ENCODE data around the gene KATNB1. TPM values are rescaled to one million over a fixed set of nuclear protein-coding genes. Genes with fewer than 3 reads are reported as not detected.

The KATNB1 gene
- total and polyA plus RNA-seq, 4 donors = 14.9 to 39.3 (median 20.1) TPM

DNA sequence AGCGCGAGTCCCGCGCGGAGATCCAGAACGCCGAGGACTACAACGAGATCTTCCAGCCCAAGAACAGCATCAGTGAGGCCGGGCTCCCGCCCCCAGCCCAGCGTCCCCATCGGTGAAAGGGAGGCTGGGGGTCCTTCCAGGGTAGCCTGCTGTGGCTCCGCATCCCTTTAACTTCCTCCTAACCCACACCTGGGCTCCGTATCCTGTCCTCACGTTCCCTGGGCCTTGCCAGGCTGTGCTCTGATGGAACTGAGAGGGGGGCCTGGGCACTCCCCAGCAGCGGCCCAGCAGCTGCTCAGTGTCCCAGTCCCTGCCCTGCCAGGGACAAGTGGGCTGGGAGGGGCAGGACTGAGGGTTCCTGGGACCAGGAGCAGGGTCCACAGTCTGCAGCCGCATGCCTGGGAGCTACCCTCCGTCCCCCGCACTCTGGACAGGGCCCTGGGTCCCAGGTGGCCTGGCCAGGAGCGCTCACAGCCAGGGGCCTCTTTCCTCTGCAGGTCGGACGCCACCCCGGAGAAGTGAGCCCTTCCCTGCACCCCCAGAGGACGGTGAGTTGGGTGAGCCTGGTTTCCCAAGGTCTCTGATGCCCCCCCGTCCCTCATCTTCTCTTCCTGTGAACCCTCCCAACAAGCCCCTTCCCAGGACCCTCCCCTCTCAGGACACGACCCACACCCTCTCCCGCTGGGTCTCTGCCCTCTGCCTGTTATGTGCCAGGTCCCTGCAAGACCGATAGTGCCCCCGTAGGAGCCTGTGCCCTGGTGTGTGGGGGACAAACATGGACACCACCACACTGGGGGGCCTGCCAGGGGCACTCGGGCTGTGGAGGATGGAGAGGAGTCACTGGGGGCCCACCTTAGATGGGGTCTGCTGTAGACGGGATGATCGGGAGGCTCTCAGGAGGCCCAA lies 18.1 kb downstream of the KATNB1 start:
- H3K9ac ChIP-seq (ENCODE audit: insufficient read depth in 1 of 2, low read length in 2 of 2) = no peak overlapping the region
- H3K9me3 ChIP-seq (ENCODE audit: control insufficient read depth in 4 of 4, insufficient read depth in 3 of 4, low read length in 3 of 4) = no peaks in the 10 kb centered on the region
- peaks cover 0 to 48% (median 9%) of the 10 kb centered on the region in 4 donors for H3K36me3 ChIP-seq (ENCODE audit: control insufficient read depth in 4 of 4, insufficient read depth in 4 of 4, low read length in 4 of 4)
- no peaks in the 10 kb centered on the region for H3K27me3 ChIP-seq (ENCODE audit: control insufficient read depth in 3 of 3, insufficient read depth in 3 of 3, low read length in 2 of 3)
- ATAC-seq (ENCODE audit: insufficient read depth, low FRiP score) (no peak), DNase-seq (peak in 1 of 3 donors; percentile 9)
- no peak overlapping the region for H3K27ac ChIP-seq (ENCODE audit: low read depth in 1 of 2, low read length in 1 of 2)
- H3K4me3 ChIP-seq = no peak overlapping the region
- H3K4me1 ChIP-seq (ENCODE audit: control insufficient read depth in 5 of 5, insufficient read depth in 5 of 5, low read length in 5 of 5) = no peaks in the 10 kb centered on the region
- 94 to 96% methylated on average over 27 to 32 of the region's 32 CpGs for WGBS, 2 donors
- TF ChIP-seq, protein P1, sequence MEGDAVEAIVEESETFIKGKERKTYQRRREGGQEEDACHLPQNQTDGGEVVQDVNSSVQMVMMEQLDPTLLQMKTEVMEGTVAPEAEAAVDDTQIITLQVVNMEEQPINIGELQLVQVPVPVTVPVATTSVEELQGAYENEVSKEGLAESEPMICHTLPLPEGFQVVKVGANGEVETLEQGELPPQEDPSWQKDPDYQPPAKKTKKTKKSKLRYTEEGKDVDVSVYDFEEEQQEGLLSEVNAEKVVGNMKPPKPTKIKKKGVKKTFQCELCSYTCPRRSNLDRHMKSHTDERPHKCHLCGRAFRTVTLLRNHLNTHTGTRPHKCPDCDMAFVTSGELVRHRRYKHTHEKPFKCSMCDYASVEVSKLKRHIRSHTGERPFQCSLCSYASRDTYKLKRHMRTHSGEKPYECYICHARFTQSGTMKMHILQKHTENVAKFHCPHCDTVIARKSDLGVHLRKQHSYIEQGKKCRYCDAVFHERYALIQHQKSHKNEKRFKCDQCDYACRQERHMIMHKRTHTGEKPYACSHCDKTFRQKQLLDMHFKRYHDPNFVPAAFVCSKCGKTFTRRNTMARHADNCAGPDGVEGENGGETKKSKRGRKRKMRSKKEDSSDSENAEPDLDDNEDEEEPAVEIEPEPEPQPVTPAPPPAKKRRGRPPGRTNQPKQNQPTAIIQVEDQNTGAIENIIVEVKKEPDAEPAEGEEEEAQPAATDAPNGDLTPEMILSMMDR (IDR thresholded peaks at IDR 0.05; ENCODE audit: control extremely low read depth, extremely low read depth) = no peak

- ATAC-seq (ENCODE audit: insufficient read depth, low FRiP score) = no peak
Observed at GRCh38 chr16:57754354-57755060, 18.9 kb downstream of the KATNB1 start.

GRCh38 chr16:57755061-57755684 lies 19.6 kb downstream of the KATNB1 start:
- Histone ChIP-seq H3K27me3 (ENCODE audit: control insufficient read depth in 3 of 3, insufficient read depth in 3 of 3, low read length in 2 of 3) (no peaks in the 10 kb centered on the region), H3K4me3 (no peak overlapping the region), H3K27ac (ENCODE audit: low read depth in 1 of 2, low read length in 1 of 2) (no peak overlapping the region), H3K4me1 (ENCODE audit: control insufficient read depth in 5 of 5, insufficient read depth in 5 of 5, low read length in 5 of 5) (peaks cover 0 to 2% (median 0%) of the 10 kb centered on the region in 5 donors), H3K9ac (ENCODE audit: insufficient read depth in 1 of 2, low read length in 2 of 2) (no peak overlapping the region), H3K36me3 (ENCODE audit: control insufficient read depth in 4 of 4, insufficient read depth in 4 of 4, low read length in 4 of 4) (peaks cover 0 to 55% (median 11%) of the 10 kb centered on the region in 4 donors), H3K9me3 (ENCODE audit: control insufficient read depth in 4 of 4, insufficient read depth in 3 of 4, low read length in 3 of 4) (no peaks in the 10 kb centered on the region)
- 87% methylated on average over 24 of the region's 24 CpGs for WGBS, 2 donors
- ATAC-seq (ENCODE audit: insufficient read depth, low FRiP score) (no peak), DNase-seq (peak in 1 of 3 donors; percentile 9)
- TF ChIP-seq, protein P1 (IDR thresholded peaks at IDR 0.05; ENCODE audit: control extremely low read depth, extremely low read depth) = no peak

More at GRCh38 chr16:57754354-57755060, 18.9 kb downstream of the KATNB1 start:
- Histone ChIP-seq H3K9me3 (ENCODE audit: control insufficient read depth in 4 of 4, insufficient read depth in 3 of 4, low read length in 3 of 4) (no peaks in the 10 kb centered on the region), H3K27ac (ENCODE audit: low read depth in 1 of 2, low read length in 1 of 2) (no peak overlapping the region), H3K27me3 (ENCODE audit: control insufficient read depth in 3 of 3, insufficient read depth in 3 of 3, low read length in 2 of 3) (no peaks in the 10 kb centered on the region), H3K9ac (ENCODE audit: insufficient read depth in 1 of 2, low read length in 2 of 2) (no peak overlapping the region), H3K4me3 (no peak overlapping the region), H3K4me1 (ENCODE audit: control insufficient read depth in 5 of 5, insufficient read depth in 5 of 5, low read length in 5 of 5) (no peaks in the 10 kb centered on the region), H3K36me3 (ENCODE audit: control insufficient read depth in 4 of 4, insufficient read depth in 4 of 4, low read length in 4 of 4) (peaks cover 0 to 51% (median 11%) of the 10 kb centered on the region in 4 donors)
- TF ChIP-seq, protein P1 (IDR thresholded peaks at IDR 0.05; ENCODE audit: control extremely low read depth, extremely low read depth) = no peak
- peak in 1 of 3 donors; percentile 11 for DNase-seq
- WGBS, 2 donors = 83 to 88% methylated on average over 9 of the region's 9 CpGs

Data from lung (tissue), 12 donors.